GM12872 (cell line): ENCODE data around the gene MYOZ2.

Source experiments
- CTCF ChIP-seq: IDR thresholded peaks from 3 replicates; pipeline ENCODE4 v1.5.1; 2011; ENCODE audit warnings: low read depth, mild to moderate bottlenecking, low read length, moderate library complexity; ENCODE audit not compliant: insufficient read depth

MYOZ2 gene

GRCh38 chr4:119206178-119206577, 70.5 kb downstream of the MYOZ2 start:
- TF ChIP-seq CTCF: no peak

GRCh38 chr4:119207051-119207450, 71.4 kb downstream of the MYOZ2 start:
- TF ChIP-seq CTCF: no peak

- TF ChIP-seq CTCF: no peak
Measured at GRCh38 chr4:119209077-119209476, 73.4 kb downstream of the MYOZ2 start.

GRCh38 chr4:119209586-119209985, 74.0 kb downstream of the MYOZ2 start:
- no peak for TF ChIP-seq CTCF

GRCh38 chr4:119210775-119211174, 75.1 kb downstream of the MYOZ2 start:
- no peak for TF ChIP-seq CTCF

GRCh38 chr4:119211867-119212233, 76.2 kb downstream of the MYOZ2 start:
- no peak for TF ChIP-seq CTCF

- TF ChIP-seq CTCF: no peak
Measured at GRCh38 chr4:119212234-119212963, 76.8 kb downstream of the MYOZ2 start, which contains the start of gene USP53. Gene USP53 (plus strand): TSS chr4:119212713. CDS start chr4:119239760, 27,047 bp downstream.
